Measurements from ENCODE around the gene SLC49A4. TPM values are rescaled to one million over a fixed set of nuclear protein-coding genes. Genes with fewer than 3 reads are reported as not detected.

Gene SLC49A4
- total RNA-seq, 1 experiment from 2014 or later, result 16.1 TPM

- Mint-ChIP-seq H3K4me3 (ENCODE audit: low read depth, unreplicated experiment) (no peak overlapping the region), H3K27ac (ENCODE audit: unreplicated experiment) (no peak overlapping the region), H3K4me1 (ENCODE audit: low read depth, unreplicated experiment) (peaks cover 24% of the 10 kb centered on the region), H3K27me3 (ENCODE audit: unreplicated experiment) (no peaks in the 10 kb centered on the region), H3K9me3 (ENCODE audit: low read depth, unreplicated experiment) (no peaks in the 10 kb centered on the region), H3K36me3 (ENCODE audit: insufficient read depth, unreplicated experiment) (peaks cover 1% of the 10 kb centered on the region)
- no peak for DNase-seq
- BruUV-seq (replicated peaks), result no TSS peak
- no peak for TF ChIP-seq CTCF (IDR thresholded peaks at IDR 0.05; ENCODE audit: unreplicated experiment)
- CTCF ChIA-PET, result no interaction called here
- intact Hi-C loops (cut with micrococcal nuclease; ENCODE audit: unreplicated experiment), result no loop called here
Observed at GRCh38 chr3:122787872-122788271, 7.0 kb upstream of the SLC49A4 start.

GRCh38 chr3:122789585-122790273, 5.1 kb upstream of the SLC49A4 start:
- BruUV-seq (replicated peaks), result no TSS peak
- Mint-ChIP-seq H3K4me1 (ENCODE audit: low read depth, unreplicated experiment) (peaks cover 16% of the 10 kb centered on the region), H3K9me3 (ENCODE audit: low read depth, unreplicated experiment) (no peaks in the 10 kb centered on the region), H3K4me3 (ENCODE audit: low read depth, unreplicated experiment) (no peak overlapping the region), H3K27me3 (ENCODE audit: unreplicated experiment) (no peaks in the 10 kb centered on the region), H3K27ac (ENCODE audit: unreplicated experiment) (no peak overlapping the region), H3K36me3 (ENCODE audit: insufficient read depth, unreplicated experiment) (peaks cover 20% of the 10 kb centered on the region)
- CTCF ChIA-PET, result no interaction called here
- no peak for DNase-seq
- intact Hi-C loops (cut with micrococcal nuclease; ENCODE audit: unreplicated experiment), result no loop called here
- TF ChIP-seq CTCF (IDR thresholded peaks at IDR 0.05; ENCODE audit: unreplicated experiment), result no peak

- no peaks in the 10 kb centered on the region for H3K9me3 Mint-ChIP-seq (ENCODE audit: low read depth, unreplicated experiment)
- no TSS peak for BruUV-seq (replicated peaks)
Observed at GRCh38 chr3:122793568-122794416, 1.1 kb upstream of the SLC49A4 start, which contains the start of gene HSPBAP1. HSPBAP1 (minus strand) TSS chr3:122793831; CDS start chr3:122793680, 151 bp downstream.

GRCh38 chr3:122794483-122794778, 438 bp upstream of the SLC49A4 start:
- TF ChIP-seq CTCF (IDR thresholded peaks at IDR 0.05; ENCODE audit: unreplicated experiment), result no peak
- Mint-ChIP-seq H3K9me3 (ENCODE audit: low read depth, unreplicated experiment) (no peaks in the 10 kb centered on the region), H3K36me3 (ENCODE audit: insufficient read depth, unreplicated experiment) (peaks cover 29% of the 10 kb centered on the region), H3K4me1 (ENCODE audit: low read depth, unreplicated experiment) (peaks cover 21% of the 10 kb centered on the region), H3K27ac (ENCODE audit: unreplicated experiment) (peak overlapping the region; percentile 86), H3K27me3 (ENCODE audit: unreplicated experiment) (no peaks in the 10 kb centered on the region), H3K4me3 (ENCODE audit: low read depth, unreplicated experiment) (peak overlapping the region; percentile 79)
- no peak for DNase-seq
- intact Hi-C loops (cut with micrococcal nuclease; ENCODE audit: unreplicated experiment), result no loop called here
- CTCF ChIA-PET, result interaction anchor here (1.2 to 1.5 kb wide), 2 partner anchors 10 to 39 kb away, joined by 4 read pairs; no protein-coding TSS in a partner anchor
- no TSS peak for BruUV-seq (replicated peaks)

More at GRCh38 chr3:122793568-122794416, 1.1 kb upstream of the SLC49A4 start, which contains the start of gene HSPBAP1:
- H3K4me1 Mint-ChIP-seq (ENCODE audit: low read depth, unreplicated experiment), result peaks cover 21% of the 10 kb centered on the region
- intact Hi-C loops (cut with micrococcal nuclease; ENCODE audit: unreplicated experiment), result no loop called here
- DNase-seq, result peak; percentile 86
- no peak for TF ChIP-seq CTCF (IDR thresholded peaks at IDR 0.05; ENCODE audit: unreplicated experiment)
- no peaks in the 10 kb centered on the region for H3K27me3 Mint-ChIP-seq (ENCODE audit: unreplicated experiment)
- peak within 1 kb of the TSS; percentile 79 for H3K4me3 Mint-ChIP-seq (ENCODE audit: low read depth, unreplicated experiment)
- CTCF ChIA-PET, result interaction anchor here (1.2 to 1.5 kb wide), 2 partner anchors 9 to 38 kb away, joined by 4 read pairs; no protein-coding TSS in a partner anchor
- peaks cover 29% of the 10 kb centered on the region for H3K36me3 Mint-ChIP-seq (ENCODE audit: insufficient read depth, unreplicated experiment)
- peak within 1 kb of the TSS; percentile 86 for H3K27ac Mint-ChIP-seq (ENCODE audit: unreplicated experiment)

Data from Calu3 (cell line).